ENCODE measurements around the gene MEN1. TPM values are rescaled to one million over a fixed set of nuclear protein-coding genes. Genes with fewer than 3 reads are reported as not detected.

The MEN1 gene
- total and polyA plus RNA-seq, 2 of the 13 experiments (the other 11 are each of a cell fraction or from before 2014, with no cell fraction given) = 20.5 to 27.3 TPM

DNA sequence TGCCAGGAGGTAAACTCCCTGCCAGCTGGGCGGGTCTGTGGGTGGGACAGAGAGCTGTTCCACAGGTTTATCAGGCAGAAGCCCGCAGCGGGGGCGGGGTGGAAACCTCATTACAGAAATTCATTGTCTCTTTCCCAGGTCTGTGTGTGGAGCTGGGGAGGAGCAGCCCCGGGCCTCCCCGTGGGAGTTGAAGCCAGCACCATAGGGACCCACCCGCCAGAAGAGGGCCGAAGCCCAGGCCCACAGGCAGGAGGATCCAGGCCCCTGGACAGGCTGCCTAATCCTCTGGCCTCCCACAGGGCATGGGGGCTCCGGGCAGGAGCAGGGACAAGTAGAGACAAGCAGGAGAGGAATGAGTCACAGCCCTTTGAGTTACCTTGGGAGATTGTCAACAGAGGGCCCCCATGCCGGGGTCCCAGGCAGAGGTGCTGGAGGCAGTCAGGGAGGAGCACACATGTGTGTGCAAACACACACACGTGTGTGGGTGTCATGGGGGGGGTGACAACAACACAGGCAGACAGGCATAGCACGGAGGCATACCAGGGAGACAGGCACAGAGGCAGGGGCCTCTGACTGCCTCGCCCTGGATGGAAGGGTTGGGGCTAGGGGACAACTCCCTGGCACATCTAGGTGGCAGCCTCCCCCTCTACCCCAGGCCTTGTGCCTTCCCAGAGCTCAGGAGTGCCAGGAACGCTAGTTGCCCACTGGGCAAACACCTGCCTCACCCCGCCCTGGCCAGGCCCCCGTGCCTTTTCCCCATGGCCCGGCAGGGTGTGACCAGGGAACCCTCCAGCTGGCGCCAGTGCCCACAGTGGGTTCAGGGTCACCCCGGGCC lies 32.7 kb upstream of the MEN1 start (continued):
- TF ChIP-seq, protein P1, sequence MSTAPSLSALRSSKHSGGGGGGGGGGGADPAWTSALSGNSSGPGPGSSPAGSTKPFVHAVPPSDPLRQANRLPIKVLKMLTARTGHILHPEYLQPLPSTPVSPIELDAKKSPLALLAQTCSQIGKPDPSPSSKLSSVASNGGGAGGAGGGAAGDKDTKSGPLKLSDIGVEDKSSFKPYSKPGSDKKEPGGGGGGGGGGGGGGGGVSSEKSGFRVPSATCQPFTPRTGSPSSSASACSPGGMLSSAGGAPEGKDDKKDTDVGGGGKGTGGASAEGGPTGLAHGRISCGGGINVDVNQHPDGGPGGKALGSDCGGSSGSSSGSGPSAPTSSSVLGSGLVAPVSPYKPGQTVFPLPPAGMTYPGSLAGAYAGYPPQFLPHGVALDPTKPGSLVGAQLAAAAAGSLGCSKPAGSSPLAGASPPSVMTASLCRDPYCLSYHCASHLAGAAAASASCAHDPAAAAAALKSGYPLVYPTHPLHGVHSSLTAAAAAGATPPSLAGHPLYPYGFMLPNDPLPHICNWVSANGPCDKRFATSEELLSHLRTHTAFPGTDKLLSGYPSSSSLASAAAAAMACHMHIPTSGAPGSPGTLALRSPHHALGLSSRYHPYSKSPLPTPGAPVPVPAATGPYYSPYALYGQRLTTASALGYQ (CRISPR knock-in tag; IDR thresholded peaks at IDR 0.05) = no peak; the same call in 1 of the 2 replicates
- no peak for TF ChIP-seq RFXANK (CRISPR knock-in tag; IDR thresholded peaks at IDR 0.05)
- TF ChIP-seq FOXP1 (IDR thresholded peaks at IDR 0.05) = no peak
- TF ChIP-seq FOXP1 (CRISPR knock-in tag; IDR thresholded peaks at IDR 0.05) = peak; percentile 58
- TF ChIP-seq ZBTB7A (CRISPR knock-in tag; IDR thresholded peaks at IDR 0.05) = no peak; the same call in 1 of the 2 replicates
- TF ChIP-seq KDM1A (CRISPR knock-in tag; IDR thresholded peaks at IDR 0.05) = no peak
- no peak for TF ChIP-seq ZNF160 (CRISPR knock-in tag; IDR thresholded peaks at IDR 0.05)
- no peak for TF ChIP-seq HNF4G (IDR thresholded peaks at IDR 0.05; ENCODE audit: borderline replicate concordance, low read depth, low read length)
- no peak for TF ChIP-seq HNF4G (CRISPR knock-in tag; IDR thresholded peaks at IDR 0.05; ENCODE audit: borderline replicate concordance, low read depth)
- no peak for TF ChIP-seq RCOR2 (CRISPR knock-in tag; IDR thresholded peaks at IDR 0.05)
- TF ChIP-seq, protein P2, sequence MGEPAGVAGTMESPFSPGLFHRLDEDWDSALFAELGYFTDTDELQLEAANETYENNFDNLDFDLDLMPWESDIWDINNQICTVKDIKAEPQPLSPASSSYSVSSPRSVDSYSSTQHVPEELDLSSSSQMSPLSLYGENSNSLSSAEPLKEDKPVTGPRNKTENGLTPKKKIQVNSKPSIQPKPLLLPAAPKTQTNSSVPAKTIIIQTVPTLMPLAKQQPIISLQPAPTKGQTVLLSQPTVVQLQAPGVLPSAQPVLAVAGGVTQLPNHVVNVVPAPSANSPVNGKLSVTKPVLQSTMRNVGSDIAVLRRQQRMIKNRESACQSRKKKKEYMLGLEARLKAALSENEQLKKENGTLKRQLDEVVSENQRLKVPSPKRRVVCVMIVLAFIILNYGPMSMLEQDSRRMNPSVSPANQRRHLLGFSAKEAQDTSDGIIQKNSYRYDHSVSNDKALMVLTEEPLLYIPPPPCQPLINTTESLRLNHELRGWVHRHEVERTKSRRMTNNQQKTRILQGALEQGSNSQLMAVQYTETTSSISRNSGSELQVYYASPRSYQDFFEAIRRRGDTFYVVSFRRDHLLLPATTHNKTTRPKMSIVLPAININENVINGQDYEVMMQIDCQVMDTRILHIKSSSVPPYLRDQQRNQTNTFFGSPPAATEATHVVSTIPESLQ (CRISPR knock-in tag; conservative IDR thresholded peaks at IDR 0.05) = no peak
- TF ChIP-seq ZBTB7B (CRISPR knock-in tag; IDR thresholded peaks at IDR 0.05) = peak; percentile 75; the same call in 1 of the 2 replicates
- TF ChIP-seq PAF1 (CRISPR knock-in tag; IDR thresholded peaks at IDR 0.05) = no peak
- TF ChIP-seq ZNF569 (CRISPR knock-in tag; IDR thresholded peaks at IDR 0.05; ENCODE audit: borderline replicate concordance) = no peak
- no peak for TF ChIP-seq CENPT (CRISPR knock-in tag; IDR thresholded peaks at IDR 0.05; ENCODE audit: low read depth)
- TF ChIP-seq, protein P3, sequence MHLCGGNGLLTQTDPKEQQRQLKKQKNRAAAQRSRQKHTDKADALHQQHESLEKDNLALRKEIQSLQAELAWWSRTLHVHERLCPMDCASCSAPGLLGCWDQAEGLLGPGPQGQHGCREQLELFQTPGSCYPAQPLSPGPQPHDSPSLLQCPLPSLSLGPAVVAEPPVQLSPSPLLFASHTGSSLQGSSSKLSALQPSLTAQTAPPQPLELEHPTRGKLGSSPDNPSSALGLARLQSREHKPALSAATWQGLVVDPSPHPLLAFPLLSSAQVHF (CRISPR knock-in tag; IDR thresholded peaks at IDR 0.05) = no peak
- no peak for TF ChIP-seq ZNF292 (CRISPR knock-in tag; IDR thresholded peaks at IDR 0.05; ENCODE audit: borderline replicate concordance, low read depth)
- no peak for TF ChIP-seq KDM5A (IDR thresholded peaks at IDR 0.05; ENCODE audit: borderline replicate concordance, low read length)
- TF ChIP-seq BRCA1 (CRISPR knock-in tag; IDR thresholded peaks at IDR 0.05) = no peak
- TF ChIP-seq, protein P4, sequence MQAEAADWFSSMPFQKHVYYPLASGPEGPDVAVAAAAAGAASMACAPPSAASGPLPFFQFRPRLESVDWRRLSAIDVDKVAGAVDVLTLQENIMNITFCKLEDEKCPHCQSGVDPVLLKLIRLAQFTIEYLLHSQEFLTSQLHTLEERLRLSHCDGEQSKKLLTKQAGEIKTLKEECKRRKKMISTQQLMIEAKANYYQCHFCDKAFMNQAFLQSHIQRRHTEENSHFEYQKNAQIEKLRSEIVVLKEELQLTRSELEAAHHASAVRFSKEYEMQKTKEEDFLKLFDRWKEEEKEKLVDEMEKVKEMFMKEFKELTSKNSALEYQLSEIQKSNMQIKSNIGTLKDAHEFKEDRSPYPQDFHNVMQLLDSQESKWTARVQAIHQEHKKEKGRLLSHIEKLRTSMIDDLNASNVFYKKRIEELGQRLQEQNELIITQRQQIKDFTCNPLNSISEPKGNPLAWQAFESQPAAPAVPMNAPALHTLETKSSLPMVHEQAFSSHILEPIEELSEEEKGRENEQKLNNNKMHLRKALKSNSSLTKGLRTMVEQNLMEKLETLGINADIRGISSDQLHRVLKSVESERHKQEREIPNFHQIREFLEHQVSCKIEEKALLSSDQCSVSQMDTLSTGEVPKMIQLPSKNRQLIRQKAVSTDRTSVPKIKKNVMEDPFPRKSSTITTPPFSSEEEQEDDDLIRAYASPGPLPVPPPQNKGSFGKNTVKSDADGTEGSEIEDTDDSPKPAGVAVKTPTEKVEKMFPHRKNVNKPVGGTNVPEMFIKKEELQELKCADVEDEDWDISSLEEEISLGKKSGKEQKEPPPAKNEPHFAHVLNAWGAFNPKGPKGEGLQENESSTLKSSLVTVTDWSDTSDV (CRISPR knock-in tag; IDR thresholded peaks at IDR 0.05) = no peak
- TF ChIP-seq TOPORS (CRISPR knock-in tag; IDR thresholded peaks at IDR 0.05) = no peak
- TF ChIP-seq SIN3A (IDR thresholded peaks at IDR 0.05; ENCODE audit: borderline replicate concordance, low read depth, low read length) = 0 out of 2 replicates have a peak, but pooled peaks have one; percentile 49
- TF ChIP-seq PAX8 (CRISPR knock-in tag; IDR thresholded peaks at IDR 0.05; ENCODE audit: borderline replicate concordance) = no peak
- TF ChIP-seq YEATS2 (CRISPR knock-in tag; IDR thresholded peaks at IDR 0.05; ENCODE audit: borderline replicate concordance) = peak; percentile 39; the same call in 1 of the 2 replicates
- TF ChIP-seq ISL2 (CRISPR knock-in tag; IDR thresholded peaks at IDR 0.05) = no peak

Measured in HepG2 (cell line).